GM12878 (cell line): ENCODE data around the gene NEK2. TPM values are rescaled to one million over a fixed set of nuclear protein-coding genes. Genes with fewer than 3 reads are reported as not detected.

Source experiments
- BHLHE40 ChIP-seq, 2 experiments: fragments of 450-650 bp in 1 of 2; IDR thresholded peaks; 2 replicates each; pipeline ENCODE4 v1.6.1; 2011 to 2017; ENCODE audit warnings: low read depth in 2 of 2, borderline replicate concordance in 1 of 2, improper control_type of control experiment in 1 of 2, low read length in 1 of 2, mild to moderate bottlenecking in 1 of 2
- E2F8 ChIP-seq: fragments of 450-650 bp; IDR thresholded peaks from 2 replicates; pipeline ENCODE4 v1.6.1; 2018; ENCODE audit warnings: mild to moderate bottlenecking, low read depth, moderate library complexity; ENCODE audit not compliant: partially characterized antibody
- EED ChIP-seq: sonication (generic); IDR thresholded peaks from 2 replicates; pipeline ENCODE4 v1.6.1; 2016; ENCODE audit warnings: antibody characterized with exemption, low read depth
- ESRRA ChIP-seq: IDR thresholded peaks from 2 replicates; pipeline ENCODE4 v1.6.1; 2012; ENCODE audit warnings: mild to moderate bottlenecking, low read length, improper control_type of control experiment
- HDAC6 ChIP-seq: fragments of 200-600 bp; sonication (generic); IDR thresholded peaks from one replicate; pipeline ENCODE4 v1.8.0; 2017; ENCODE audit warnings: antibody characterized with exemption; ENCODE audit not compliant: unreplicated experiment
- NRF1 ChIP-seq: conservative IDR thresholded peaks from 2 replicates; pipeline ENCODE4 v1.6.1; 2011; ENCODE audit warnings: mild to moderate bottlenecking, low read depth, low read length, improper control_type of control experiment
- POU2F2 ChIP-seq: IDR thresholded peaks from 3 replicates; pipeline ENCODE4 v1.6.1; 2011; ENCODE audit warnings: low read depth, mild to moderate bottlenecking, low read length, borderline replicate concordance
- SIX5 ChIP-seq: IDR thresholded peaks from 2 replicates; pipeline ENCODE4 v1.6.1; 2011; ENCODE audit warnings: mild to moderate bottlenecking, low read depth, low read length, moderate library complexity; ENCODE audit not compliant: severe bottlenecking
- SMAD5 ChIP-seq: IDR thresholded peaks from 2 replicates; pipeline ENCODE4 v1.6.1; 2016; ENCODE audit warnings: antibody characterized with exemption, low read depth
- SUPT20H ChIP-seq: IDR thresholded peaks from 2 replicates; pipeline ENCODE4 v1.6.1; 2011; ENCODE audit warnings: low read depth, mild to moderate bottlenecking, low read length, moderate library complexity, borderline replicate concordance; ENCODE audit not compliant: control insufficient read depth
- WRNIP1 ChIP-seq: IDR thresholded peaks from 2 replicates; pipeline ENCODE4 v1.6.1; 2011; ENCODE audit warnings: low read depth, low read length, improper control_type of control experiment, borderline replicate concordance
- YY1 ChIP-seq: IDR thresholded peaks from 2 replicates; pipeline ENCODE4 v1.6.1; 2011; ENCODE audit warnings: low read depth, mild to moderate bottlenecking, low read length
- polyA plus RNA-seq, 11 experiments: library from polyadenylated mRNA; depleted of rRNA in 4 of 11; unstranded in 6 of 11; stranded (reverse) in 5 of 11; fragments of >200 nt; fragmentation: Nextera tagmentation in 4 of 11; fragmentation: Illumina TruSeq in 1 of 11; extraction: Ambion mirVana in 4 of 11; extraction: Trizol in 1 of 11; gene quantifications; 1 replicate in 1 of 11; 2 replicates in 10 of 11; pipeline versions ENCODE4 v1.2.1 to v1.2.3, GENCODE V29; 2011 to 2016; ENCODE audit warnings: inconsistent platforms in 2 of 11, missing spikeins in 2 of 11, low read depth in 1 of 11
- total RNA-seq, 4 experiments: library from RNA; depleted of rRNA in 3 of 4; stranded (reverse); fragments of >200 nt in 3 of 4; fragmentation: Illumina TruSeq in 1 of 4; extraction: Trizol in 1 of 4; gene quantifications; 2 replicates each; pipeline versions ENCODE4 v1.2.1 to v1.2.3, GENCODE V29; 2013 to 2021
- TF ChIP-seq, protein P1 (sequence below): IDR thresholded peaks from 2 replicates; pipeline ENCODE4 v1.6.1; 2012; ENCODE audit warnings: low read depth, low read length, improper control_type of control experiment
- TF ChIP-seq, protein P2 (sequence below): IDR thresholded peaks from 2 replicates; pipeline ENCODE4 v1.6.1; 2011; ENCODE audit warnings: low read depth, low read length, improper control_type of control experiment, borderline replicate concordance
- TF ChIP-seq, protein P3 (sequence below): fragments of 450-650 bp; IDR thresholded peaks from 2 replicates; pipeline ENCODE4 v1.6.1; 2016; ENCODE audit warnings: mild to moderate bottlenecking
- TF ChIP-seq, protein P4 (sequence below), 3 experiments: IDR thresholded peaks in 2 of 3; conservative IDR thresholded peaks in 1 of 3; 2 replicates each; pipeline ENCODE4 v1.5.1; 2011; ENCODE audit warnings: low read depth in 3 of 3, low read length in 3 of 3, mild to moderate bottlenecking in 3 of 3, control low read depth in 2 of 3, moderate library complexity in 2 of 3, inconsistent platforms in 1 of 3, mixed read lengths in 1 of 3; ENCODE audit not compliant: control insufficient read depth in 2 of 3, insufficient read depth in 1 of 3; ENCODE audit errors: extremely low read depth in 1 of 3
- TF ChIP-seq, protein P5 (sequence below): fragments of 450-650 bp; IDR thresholded peaks from 2 replicates; pipeline ENCODE4 v1.6.1; 2017; ENCODE audit warnings: mild to moderate bottlenecking

NEK2 gene
- total and polyA plus RNA-seq, 10 of the 15 experiments (the other 5 are each of a cell fraction or from before 2014, with no cell fraction given): 16.7 to 49.7 (median 36.9) TPM

GRCh38 chr1:211654838-211655787, 20.3 kb downstream of the NEK2 start (continued):
- TF ChIP-seq E2F8: no peak
- 0 out of 4 replicates have a peak, but pooled peaks of 1 of the 2 experiments have one; percentile 37 for TF ChIP-seq BHLHE40 (IDR thresholded peaks at IDR 0.05; ENCODE audit: borderline replicate concordance in 1 of 2, low read depth in 2 of 2, low read length in 1 of 2)
- TF ChIP-seq SMAD5: no peak
- peak; percentile 61; the same call in 1 of the 3 replicates for TF ChIP-seq POU2F2
- TF ChIP-seq EED: no peak
- TF ChIP-seq WRNIP1: peak; percentile 94; the same call in 1 of the 2 replicates
- TF ChIP-seq SIX5: no peak
- TF ChIP-seq YY1: 0 out of 2 replicates have a peak, but pooled peaks have one; percentile 46
- TF ChIP-seq ESRRA: no peak
- TF ChIP-seq, protein P1, sequence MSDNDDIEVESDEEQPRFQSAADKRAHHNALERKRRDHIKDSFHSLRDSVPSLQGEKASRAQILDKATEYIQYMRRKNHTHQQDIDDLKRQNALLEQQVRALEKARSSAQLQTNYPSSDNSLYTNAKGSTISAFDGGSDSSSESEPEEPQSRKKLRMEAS: no peak
- no peak for TF ChIP-seq NRF1
- TF ChIP-seq SUPT20H: no peak
- TF ChIP-seq, protein P2, sequence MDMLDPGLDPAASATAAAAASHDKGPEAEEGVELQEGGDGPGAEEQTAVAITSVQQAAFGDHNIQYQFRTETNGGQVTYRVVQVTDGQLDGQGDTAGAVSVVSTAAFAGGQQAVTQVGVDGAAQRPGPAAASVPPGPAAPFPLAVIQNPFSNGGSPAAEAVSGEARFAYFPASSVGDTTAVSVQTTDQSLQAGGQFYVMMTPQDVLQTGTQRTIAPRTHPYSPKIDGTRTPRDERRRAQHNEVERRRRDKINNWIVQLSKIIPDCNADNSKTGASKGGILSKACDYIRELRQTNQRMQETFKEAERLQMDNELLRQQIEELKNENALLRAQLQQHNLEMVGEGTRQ: no peak
- TF ChIP-seq, protein P3, sequence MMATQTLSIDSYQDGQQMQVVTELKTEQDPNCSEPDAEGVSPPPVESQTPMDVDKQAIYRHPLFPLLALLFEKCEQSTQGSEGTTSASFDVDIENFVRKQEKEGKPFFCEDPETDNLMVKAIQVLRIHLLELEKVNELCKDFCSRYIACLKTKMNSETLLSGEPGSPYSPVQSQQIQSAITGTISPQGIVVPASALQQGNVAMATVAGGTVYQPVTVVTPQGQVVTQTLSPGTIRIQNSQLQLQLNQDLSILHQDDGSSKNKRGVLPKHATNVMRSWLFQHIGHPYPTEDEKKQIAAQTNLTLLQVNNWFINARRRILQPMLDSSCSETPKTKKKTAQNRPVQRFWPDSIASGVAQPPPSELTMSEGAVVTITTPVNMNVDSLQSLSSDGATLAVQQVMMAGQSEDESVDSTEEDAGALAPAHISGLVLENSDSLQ: no peak
- TF ChIP-seq, protein P4, sequence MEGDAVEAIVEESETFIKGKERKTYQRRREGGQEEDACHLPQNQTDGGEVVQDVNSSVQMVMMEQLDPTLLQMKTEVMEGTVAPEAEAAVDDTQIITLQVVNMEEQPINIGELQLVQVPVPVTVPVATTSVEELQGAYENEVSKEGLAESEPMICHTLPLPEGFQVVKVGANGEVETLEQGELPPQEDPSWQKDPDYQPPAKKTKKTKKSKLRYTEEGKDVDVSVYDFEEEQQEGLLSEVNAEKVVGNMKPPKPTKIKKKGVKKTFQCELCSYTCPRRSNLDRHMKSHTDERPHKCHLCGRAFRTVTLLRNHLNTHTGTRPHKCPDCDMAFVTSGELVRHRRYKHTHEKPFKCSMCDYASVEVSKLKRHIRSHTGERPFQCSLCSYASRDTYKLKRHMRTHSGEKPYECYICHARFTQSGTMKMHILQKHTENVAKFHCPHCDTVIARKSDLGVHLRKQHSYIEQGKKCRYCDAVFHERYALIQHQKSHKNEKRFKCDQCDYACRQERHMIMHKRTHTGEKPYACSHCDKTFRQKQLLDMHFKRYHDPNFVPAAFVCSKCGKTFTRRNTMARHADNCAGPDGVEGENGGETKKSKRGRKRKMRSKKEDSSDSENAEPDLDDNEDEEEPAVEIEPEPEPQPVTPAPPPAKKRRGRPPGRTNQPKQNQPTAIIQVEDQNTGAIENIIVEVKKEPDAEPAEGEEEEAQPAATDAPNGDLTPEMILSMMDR (IDR thresholded peaks at IDR 0.05 in 2 of 3, conservative IDR thresholded peaks at IDR 0.05 in 1 of 3; ENCODE audit: control insufficient read depth in 2 of 3, extremely low read depth in 1 of 3, insufficient read depth in 1 of 3, low read depth in 3 of 3, low read length in 3 of 3): peak; percentile 90 to 97 (median 94); a peak in 5 of 6 replicates
- TF ChIP-seq, protein P5, sequence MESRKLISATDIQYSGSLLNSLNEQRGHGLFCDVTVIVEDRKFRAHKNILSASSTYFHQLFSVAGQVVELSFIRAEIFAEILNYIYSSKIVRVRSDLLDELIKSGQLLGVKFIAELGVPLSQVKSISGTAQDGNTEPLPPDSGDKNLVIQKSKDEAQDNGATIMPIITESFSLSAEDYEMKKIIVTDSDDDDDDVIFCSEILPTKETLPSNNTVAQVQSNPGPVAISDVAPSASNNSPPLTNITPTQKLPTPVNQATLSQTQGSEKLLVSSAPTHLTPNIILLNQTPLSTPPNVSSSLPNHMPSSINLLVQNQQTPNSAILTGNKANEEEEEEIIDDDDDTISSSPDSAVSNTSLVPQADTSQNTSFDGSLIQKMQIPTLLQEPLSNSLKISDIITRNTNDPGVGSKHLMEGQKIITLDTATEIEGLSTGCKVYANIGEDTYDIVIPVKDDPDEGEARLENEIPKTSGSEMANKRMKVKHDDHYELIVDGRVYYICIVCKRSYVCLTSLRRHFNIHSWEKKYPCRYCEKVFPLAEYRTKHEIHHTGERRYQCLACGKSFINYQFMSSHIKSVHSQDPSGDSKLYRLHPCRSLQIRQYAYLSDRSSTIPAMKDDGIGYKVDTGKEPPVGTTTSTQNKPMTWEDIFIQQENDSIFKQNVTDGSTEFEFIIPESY: no peak
- no peak for TF ChIP-seq HDAC6
